GM19467 (cell line): Measurements from ENCODE around the gene CDKL1.

Experiments
- ATAC-seq: cut with Tn5 transposase; IDR thresholded peaks from one replicate; pipeline ENCODE4 v1.9.1; 2021; ENCODE audit warnings: mild to moderate bottlenecking, moderate library complexity; ENCODE audit not compliant: unreplicated experiment

CDKL1 gene

DNA sequence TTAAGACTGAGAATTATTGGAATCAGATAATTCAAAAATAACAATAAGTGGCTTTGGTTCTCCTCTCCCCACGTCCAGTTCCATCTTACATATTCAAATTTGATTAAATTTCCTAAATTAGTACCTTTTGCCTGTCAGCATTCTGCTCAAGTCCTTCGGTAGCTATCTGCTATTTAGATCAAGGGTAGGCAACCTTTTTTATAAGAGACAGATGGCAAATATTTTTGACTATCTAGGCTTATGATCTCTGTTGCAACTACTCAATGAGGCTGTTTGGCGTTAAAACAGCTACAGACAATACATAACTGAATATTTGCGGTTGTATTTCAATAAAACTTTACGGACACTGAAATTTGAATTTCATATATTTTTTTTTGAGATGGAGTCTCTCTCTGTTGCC lies 106.4 kb downstream of the CDKL1 start:
- no peak for ATAC-seq

- no peak for ATAC-seq
Observed at GRCh38 chr14:50288146-50288545, 108.5 kb downstream of the CDKL1 start.

GRCh38 chr14:50285861-50286260 lies 110.8 kb downstream of the CDKL1 start:
- ATAC-seq, result no peak
